ENCODE data around the gene TMEM271. TPM values are rescaled to one million over a fixed set of nuclear protein-coding genes. Genes with fewer than 3 reads are reported as not detected.

The TMEM271 gene
- total RNA-seq, 2 donors from 2014 or later, result not detected

- Histone ChIP-seq H3K4me3 (ENCODE audit: low read length) (no peak overlapping the region), H3K27ac (ENCODE audit: low read depth, low read length) (no peak overlapping the region), H3K9me3 (ENCODE audit: control insufficient read depth, low read length) (no peaks in the 10 kb centered on the region), H3K4me1 (ENCODE audit: control insufficient read depth, insufficient read depth, low read length) (no peaks in the 10 kb centered on the region), H3K36me3 (ENCODE audit: control insufficient read depth, insufficient read depth, low read length) (peaks cover 48% of the 10 kb centered on the region), H3K9ac (ENCODE audit: extremely low read depth, low read length, poor library complexity, severe bottlenecking) (no peak overlapping the region), H3K27me3 (ENCODE audit: control insufficient read depth, insufficient read depth, low read length, poor library complexity, severe bottlenecking) (no peaks in the 10 kb centered on the region)
- no peaks in the 10 kb centered on the region for H3K4me1 Mint-ChIP-seq
- H3K4me3 Mint-ChIP-seq, result no peak overlapping the region
- peaks cover 59% of the 10 kb centered on the region for H3K36me3 Mint-ChIP-seq (ENCODE audit: low read depth)
- H3K27me3 Mint-ChIP-seq (ENCODE audit: insufficient read depth), result no peaks in the 10 kb centered on the region
- H3K27ac Mint-ChIP-seq, result no peak overlapping the region
- TF ChIP-seq CTCF (conservative IDR thresholded peaks at IDR 0.05), result no peak
- H3K9me3 Mint-ChIP-seq, result no peaks in the 10 kb centered on the region
- WGBS, 2 experiments (ENCODE audit: insufficient coverage in 1 of 2, insufficient read length in 1 of 2), result 93% methylated on average over 16 to 22 of the region's 22 CpGs
- no peak for DNase-seq
Measured at GRCh38 chr4:534576-535151, 41.4 kb downstream of the TMEM271 start.

- H3K36me3 Mint-ChIP-seq (ENCODE audit: low read depth), result peaks cover 60% of the 10 kb centered on the region
- 85 to 94% methylated on average over 10 to 21 of the region's 21 CpGs for WGBS, 2 experiments (ENCODE audit: insufficient coverage in 1 of 2, insufficient read length in 1 of 2)
- Histone ChIP-seq H3K4me3 (ENCODE audit: low read length) (no peak overlapping the region), H3K36me3 (ENCODE audit: control insufficient read depth, insufficient read depth, low read length) (peaks cover 53% of the 10 kb centered on the region), H3K4me1 (ENCODE audit: control insufficient read depth, insufficient read depth, low read length) (no peaks in the 10 kb centered on the region), H3K27me3 (ENCODE audit: control insufficient read depth, insufficient read depth, low read length, poor library complexity, severe bottlenecking) (no peaks in the 10 kb centered on the region), H3K27ac (ENCODE audit: low read depth, low read length) (no peak overlapping the region), H3K9ac (ENCODE audit: extremely low read depth, low read length, poor library complexity, severe bottlenecking) (no peak overlapping the region), H3K9me3 (ENCODE audit: control insufficient read depth, low read length) (no peaks in the 10 kb centered on the region)
- H3K27ac Mint-ChIP-seq, result no peak overlapping the region
- DNase-seq, result no peak
- TF ChIP-seq CTCF (conservative IDR thresholded peaks at IDR 0.05), result no peak
- no peaks in the 10 kb centered on the region for H3K9me3 Mint-ChIP-seq
- no peak overlapping the region for H3K4me3 Mint-ChIP-seq
- H3K27me3 Mint-ChIP-seq (ENCODE audit: insufficient read depth), result no peaks in the 10 kb centered on the region
- no peaks in the 10 kb centered on the region for H3K4me1 Mint-ChIP-seq
Measured at GRCh38 chr4:534101-534575, 42.0 kb downstream of the TMEM271 start.

GRCh38 chr4:533318-534100 is 42.6 kb downstream of the TMEM271 start:
- DNase-seq, result peak; percentile 22
- Histone ChIP-seq H3K27ac (ENCODE audit: low read depth, low read length) (no peak overlapping the region), H3K4me1 (ENCODE audit: control insufficient read depth, insufficient read depth, low read length) (no peaks in the 10 kb centered on the region), H3K27me3 (ENCODE audit: control insufficient read depth, insufficient read depth, low read length, poor library complexity, severe bottlenecking) (no peaks in the 10 kb centered on the region), H3K9ac (ENCODE audit: extremely low read depth, low read length, poor library complexity, severe bottlenecking) (no peak overlapping the region), H3K36me3 (ENCODE audit: control insufficient read depth, insufficient read depth, low read length) (peaks cover 55% of the 10 kb centered on the region), H3K9me3 (ENCODE audit: control insufficient read depth, low read length) (no peaks in the 10 kb centered on the region), H3K4me3 (ENCODE audit: low read length) (no peak overlapping the region)
- WGBS, 2 experiments (ENCODE audit: insufficient coverage in 1 of 2, insufficient read length in 1 of 2), result 96 to 98% methylated on average over 33 to 36 of the region's 36 CpGs
- Mint-ChIP-seq H3K27me3 (ENCODE audit: insufficient read depth) (no peaks in the 10 kb centered on the region), H3K4me1 (no peaks in the 10 kb centered on the region), H3K36me3 (ENCODE audit: low read depth) (peaks cover 63% of the 10 kb centered on the region), H3K4me3 (no peak overlapping the region), H3K9me3 (no peaks in the 10 kb centered on the region), H3K27ac (no peak overlapping the region)
- TF ChIP-seq CTCF (conservative IDR thresholded peaks at IDR 0.05), result no peak
